ENCODE results near the gene PITPNC1.
"Not testable (repeated sequence)": the region's sequence is repeated elsewhere in the genome, so short reads cannot be mapped to it uniquely, and the experiment has no call there.

PITPNC1 gene

GRCh38 chr17:67461228-67461780 lies 84.2 kb downstream of the PITPNC1 start:
- DNase-seq (ENCODE audit: low read depth, low spot score), result no peak

- DNase-seq (ENCODE audit: low read depth, low spot score), result no peak
Measured at GRCh38 chr17:67461876-67462275, 84.8 kb downstream of the PITPNC1 start.

DNA sequence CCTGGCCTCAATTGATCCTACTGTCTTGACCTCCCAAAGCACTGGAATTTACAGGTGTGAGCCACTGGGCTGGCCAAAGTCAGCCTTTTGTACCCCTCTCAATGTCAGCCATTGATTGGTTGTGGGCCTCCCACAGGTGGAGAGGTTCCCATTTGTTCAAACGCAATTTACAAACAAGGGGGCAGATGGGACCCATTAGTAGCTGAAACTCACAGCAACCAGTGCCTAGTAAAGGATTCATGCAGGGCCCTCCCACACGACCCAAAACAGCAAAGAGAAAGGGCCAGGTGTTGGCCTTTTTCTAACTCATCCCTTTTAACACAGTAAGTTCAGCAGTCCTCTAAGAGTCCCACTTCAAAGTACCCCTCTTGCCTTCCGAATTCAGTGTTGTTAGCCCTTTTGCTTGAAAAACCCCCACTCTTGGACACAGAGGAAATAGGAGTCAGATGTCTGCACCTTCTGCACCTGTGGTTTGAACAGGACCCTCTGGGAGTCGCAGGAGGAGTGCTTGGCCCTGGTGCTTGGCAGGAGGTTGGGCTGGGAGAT lies 89.2 kb downstream of the PITPNC1 start:
- no peak for DNase-seq (ENCODE audit: low read depth, low spot score)

- DNase-seq (ENCODE audit: low read depth, low spot score), result no peak
Measured at GRCh38 chr17:67467500-67468455, 90.7 kb downstream of the PITPNC1 start.

- DNase-seq (ENCODE audit: low read depth, low spot score), result no peak
Measured at GRCh38 chr17:67469208-67469980, 92.3 kb downstream of the PITPNC1 start.

GRCh38 chr17:67470163-67470562 lies 93.1 kb downstream of the PITPNC1 start:
- no peak for DNase-seq (ENCODE audit: low read depth, low spot score)

- DNase-seq (ENCODE audit: low read depth, low spot score), result no peak
Measured at GRCh38 chr17:67471118-67471517, 94.0 kb downstream of the PITPNC1 start.

DNA sequence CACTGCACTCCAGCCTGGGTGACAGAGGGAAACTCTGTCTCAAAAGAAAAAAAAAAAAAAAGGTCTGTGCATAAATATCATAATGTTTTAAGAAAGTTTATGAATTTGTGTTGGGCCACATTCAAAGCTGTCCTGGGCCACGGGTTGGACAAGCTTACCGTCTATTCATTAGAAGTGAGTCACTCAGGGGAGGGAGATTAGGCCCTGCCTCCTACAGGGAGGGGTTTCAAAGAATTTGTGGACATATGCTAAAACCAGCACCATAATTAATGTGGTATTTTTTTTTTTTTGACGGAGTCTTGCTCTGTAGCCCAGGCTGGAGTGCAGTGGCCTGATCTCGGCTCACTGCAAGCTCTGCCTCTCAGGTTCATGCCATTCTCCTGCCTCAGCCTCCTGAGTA lies 95.5 kb downstream of the PITPNC1 start:
- DNase-seq (ENCODE audit: low read depth, low spot score), result not testable (repeated sequence)

DNA sequence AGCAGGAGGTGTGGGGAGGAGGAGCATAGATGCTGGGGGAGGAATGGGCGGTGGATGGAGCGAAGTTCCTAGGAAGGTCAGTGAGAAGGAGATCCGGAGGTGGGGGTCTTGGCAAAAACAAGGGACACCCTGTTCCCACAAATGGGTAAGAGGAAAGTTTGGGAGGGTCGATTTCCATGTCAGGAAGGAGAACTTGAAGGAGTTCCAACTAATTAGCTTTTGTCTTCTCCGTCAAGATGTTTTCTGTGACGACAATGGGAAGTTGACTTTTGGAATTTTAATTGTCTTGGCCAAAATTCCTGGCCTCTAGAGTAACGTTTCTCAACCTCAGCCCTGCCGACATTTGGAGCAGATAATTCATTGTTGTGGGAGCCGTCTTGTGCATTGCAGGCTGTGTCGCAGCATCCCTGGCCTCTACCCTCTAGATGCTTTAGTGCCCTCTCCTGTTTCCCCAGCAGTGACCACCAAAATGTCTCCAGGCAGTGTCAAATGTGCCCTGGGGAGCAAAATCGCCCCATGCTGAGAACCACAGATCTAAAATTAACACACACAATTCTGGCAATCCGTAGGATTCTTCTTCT lies 97.1 kb downstream of the PITPNC1 start:
- no peak for DNase-seq (ENCODE audit: low read depth, low spot score)

- DNase-seq (ENCODE audit: low read depth, low spot score), result peak; percentile 65
Measured at GRCh38 chr17:67475161-67475937, 98.3 kb downstream of the PITPNC1 start.

- no peak for DNase-seq (ENCODE audit: low read depth, low spot score)
Measured at GRCh38 chr17:67476787-67477335, 99.8 kb downstream of the PITPNC1 start.

DNA sequence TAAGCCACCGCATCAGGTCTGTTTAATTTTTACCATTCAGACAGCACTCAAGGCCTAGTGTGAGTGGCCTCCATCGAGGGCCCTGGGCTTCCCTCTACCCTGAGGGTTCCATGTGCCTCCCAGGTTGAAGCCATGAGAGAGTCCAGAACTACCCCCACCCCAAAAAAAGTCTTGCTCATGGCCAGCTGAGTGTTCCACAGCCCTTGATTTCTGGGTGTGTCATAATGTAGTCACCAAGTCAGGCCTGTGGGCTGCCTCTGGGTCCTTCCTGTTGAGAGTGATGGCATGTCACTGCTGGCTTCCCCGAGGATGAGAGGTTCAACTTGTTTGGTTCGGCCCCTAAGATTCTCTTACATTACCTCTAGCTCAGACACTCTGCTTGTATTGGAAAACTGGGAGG lies 100.6 kb downstream of the PITPNC1 start:
- DNase-seq (ENCODE audit: low read depth, low spot score), result no peak

- DNase-seq (ENCODE audit: low read depth, low spot score), result no peak
Measured at GRCh38 chr17:67478401-67479041, 101.4 kb downstream of the PITPNC1 start.

DNA sequence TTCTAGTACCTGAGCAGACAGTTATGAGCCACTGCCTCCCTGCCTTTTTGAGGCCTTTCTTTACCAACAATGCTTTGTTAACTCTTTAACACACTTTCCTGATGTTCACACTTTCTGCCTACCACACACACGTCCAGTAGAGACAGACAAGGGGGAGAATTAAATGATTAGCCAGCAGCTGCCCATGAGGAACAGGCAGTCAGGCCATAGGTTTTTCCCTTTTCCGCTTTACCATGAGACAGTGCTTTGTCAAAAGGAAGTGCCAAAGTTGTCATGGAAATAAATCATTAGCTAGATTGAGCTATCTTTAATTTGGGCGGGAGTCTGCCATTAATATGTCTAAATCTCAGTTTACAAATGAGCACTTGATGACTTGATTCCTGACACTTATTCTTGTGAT lies 102.1 kb downstream of the PITPNC1 start:
- DNase-seq (ENCODE audit: low read depth, low spot score), result no peak

DNA sequence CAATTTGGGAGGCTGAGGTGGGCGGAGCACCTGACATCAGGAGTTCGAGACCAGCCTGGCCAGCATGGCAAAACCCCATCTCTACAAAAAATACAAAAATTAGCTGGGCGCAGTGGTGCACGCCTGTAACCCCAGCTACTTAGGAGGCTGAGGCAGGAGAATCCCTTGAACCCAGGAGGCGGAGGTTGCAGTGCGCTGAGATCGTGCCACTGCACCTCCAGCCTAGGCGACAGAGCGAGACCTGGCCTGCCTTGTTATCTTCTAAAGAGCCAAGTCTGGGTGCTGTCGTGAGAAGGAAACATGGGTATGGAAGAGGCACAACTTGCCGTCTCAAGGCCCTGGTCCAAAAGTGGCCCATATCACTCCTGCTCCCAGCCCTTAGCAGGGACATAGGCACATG lies 103.9 kb downstream of the PITPNC1 start:
- not testable (repeated sequence) for DNase-seq (ENCODE audit: low read depth, low spot score)

DNA sequence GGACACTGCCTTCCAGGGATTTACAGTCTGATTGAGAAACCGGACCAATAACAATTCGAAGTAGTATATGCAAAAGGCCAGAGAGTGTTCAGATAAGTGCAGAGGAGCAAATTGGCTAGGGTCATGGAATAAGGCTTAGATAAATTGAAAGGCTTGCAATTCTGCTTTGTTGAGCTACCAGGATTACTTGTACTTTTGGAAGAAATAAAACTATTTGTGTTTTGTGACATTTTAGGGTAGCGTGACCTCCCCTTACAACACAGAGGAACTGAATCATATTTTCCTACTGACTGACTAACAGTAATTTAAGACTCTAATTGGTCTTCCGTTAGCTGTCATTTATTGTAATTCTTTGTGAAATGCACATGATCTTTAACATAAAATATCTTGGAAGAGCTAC lies 104.7 kb downstream of the PITPNC1 start:
- DNase-seq (ENCODE audit: low read depth, low spot score), result no peak

DNA sequence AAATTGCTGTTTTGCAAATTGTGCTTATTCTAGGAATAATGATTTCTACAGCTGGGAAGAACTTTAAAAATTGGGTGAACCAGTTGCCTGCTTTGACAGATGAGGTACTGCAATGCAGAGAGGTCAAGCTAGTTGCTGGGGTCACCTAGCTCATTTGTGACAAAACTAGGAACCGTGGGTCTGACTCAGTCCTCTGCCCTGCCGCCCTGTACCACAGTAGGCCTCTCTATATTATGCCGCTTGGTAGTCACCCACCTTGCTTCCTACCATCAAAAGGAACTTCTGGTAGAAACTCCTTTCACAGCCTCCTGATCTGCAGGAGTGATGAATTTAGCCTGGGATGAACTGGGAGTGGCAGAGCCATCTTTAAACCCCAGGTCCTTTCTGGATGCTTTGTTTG lies 105.7 kb downstream of the PITPNC1 start:
- DNase-seq (ENCODE audit: low read depth, low spot score), result no peak

- no peak for DNase-seq (ENCODE audit: low read depth, low spot score)
Measured at GRCh38 chr17:67484261-67484660, 107.2 kb downstream of the PITPNC1 start.

DNA sequence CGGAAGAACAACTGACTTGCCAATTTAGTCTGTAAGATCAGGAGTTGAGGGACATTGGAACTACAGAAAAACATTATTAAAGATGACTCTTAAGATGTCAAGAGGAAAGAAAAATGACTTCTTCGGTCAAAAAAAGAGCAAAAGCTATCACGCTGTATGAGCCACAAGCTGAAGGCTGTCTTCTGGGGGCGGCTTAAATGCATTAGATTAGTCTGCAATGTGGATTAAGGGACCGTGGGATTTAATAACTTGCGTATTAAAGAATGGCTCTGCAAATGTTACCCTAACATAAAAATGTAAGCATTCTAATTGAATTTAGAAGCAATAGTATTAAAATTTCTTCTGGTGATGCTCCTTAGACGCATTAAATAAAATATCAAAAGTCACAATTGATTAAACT lies 108.6 kb downstream of the PITPNC1 start:
- no peak for DNase-seq (ENCODE audit: low read depth, low spot score)

- DNase-seq (ENCODE audit: low read depth, low spot score), result no peak
Measured at GRCh38 chr17:67487506-67487905, 110.4 kb downstream of the PITPNC1 start.
